Stomach (tissue), 4 donors: ENCODE measurements around the gene FBXL15.

Experiments used
- CTCF ChIP-seq, 7 experiments: fragments of 450-650 bp in 4 of 7; fragments of 200-600 bp in 3 of 7; sonication (generic) in 3 of 7; IDR thresholded peaks; one replicate each; pipeline ENCODE4 v1.5.1; 2016 to 2019; ENCODE audit warnings: antibody characterized with exemption in 7 of 7, control low read depth in 2 of 7, mild to moderate bottlenecking in 1 of 7
- POLR2A ChIP-seq, 4 donors: fragments of 450-650 bp; IDR thresholded peaks; one replicate each; pipeline ENCODE4 v1.6.1; 2016; ENCODE audit warnings: antibody characterized with exemption in 4 of 4, control low read depth in 2 of 4, mild to moderate bottlenecking in 1 of 4, moderate library complexity in 1 of 4

GRCh38 chr10:102470579-102471546 lies 50.2 kb downstream of the FBXL15 start:
- no peak for TF ChIP-seq CTCF (IDR thresholded peaks at IDR 0.05)
- TF ChIP-seq POLR2A (IDR thresholded peaks at IDR 0.05) = no peak
